IMR-90 (cell line): ENCODE measurements around the gene GAS7. TPM values are rescaled to one million over a fixed set of nuclear protein-coding genes. Genes with fewer than 3 reads are reported as not detected.

Source experiments
- ATAC-seq: fragments of 200-7000 bp; cut with Tn5 transposase; 2 replicates; pipeline ENCODE4 v1.9.1; 2020; ENCODE audit warnings: low read depth, mild to moderate bottlenecking, moderate library complexity
- BruUV-seq: library from RNA; stranded (reverse); fragments of 400-500 nt; replicated peaks from 2 replicates; lab custom pipeline; 2021; lab: Mats Ljungman, UMichigan
- CTCF ChIA-PET: fragments of 300-600 bp; formaldehyde crosslinking; extraction: SDS; loops from one replicate; lab custom pipeline; 2021; ENCODE audit warnings: antibody characterized with exemption; lab: Yijun Ruan, JAX
- POLR2A ChIA-PET: fragments of 300-600 bp; sonication (Branson Sonifier 250); formaldehyde crosslinking; loops from one replicate; lab custom pipeline; 2022; ENCODE audit warnings: antibody characterized with exemption; ENCODE audit not compliant: unreplicated experiment; lab: Charles Lee
- DNase-seq: peaks from one replicate; pipeline ENCODE4 v3.0.0; 2013
- H2AFZ ChIP-seq: replicated peaks from 2 replicates; pipeline ENCODE3; 2013; ENCODE audit warnings: low read length, mild to moderate bottlenecking; ENCODE audit not compliant: poor library complexity
- H2AK5ac ChIP-seq: 2 replicates; pipeline ENCODE4 v1.6.1; 2013; ENCODE audit warnings: low read depth, low read length, inconsistent platforms
- H2AK9ac ChIP-seq: replicated peaks from 2 replicates; pipeline ENCODE3; 2013; ENCODE audit warnings: mild to moderate bottlenecking, low read depth, low read length, moderate library complexity; ENCODE audit not compliant: poor library complexity
- H2BK120ac ChIP-seq: 2 replicates; pipeline ENCODE4 v1.6.1; 2013; ENCODE audit warnings: low read depth, low read length, inconsistent platforms
- H2BK15ac ChIP-seq: 3 replicates; pipeline ENCODE4 v1.6.1; 2013; ENCODE audit warnings: low read depth, low read length, inconsistent platforms
- H2BK20ac ChIP-seq: 2 replicates; pipeline ENCODE4 v1.6.1; 2013; ENCODE audit warnings: low read depth, mild to moderate bottlenecking, inconsistent platforms, low read length, moderate library complexity
- H2BK5ac ChIP-seq: 2 replicates; pipeline ENCODE4 v1.6.1; 2013; ENCODE audit warnings: mild to moderate bottlenecking, low read depth, low read length, inconsistent platforms; ENCODE audit not compliant: poor library complexity, severe bottlenecking
- H3K14ac ChIP-seq: replicated peaks from 2 replicates; pipeline ENCODE4 v1.6.1; 2013; ENCODE audit warnings: low read depth, low read length, inconsistent platforms
- H3K18ac ChIP-seq: 2 replicates; pipeline ENCODE4 v1.6.1; 2013; ENCODE audit warnings: low read depth, low read length, control low read depth
- H3K23ac ChIP-seq: 2 replicates; pipeline ENCODE4 v1.6.1; 2013; ENCODE audit warnings: low read depth, low read length, inconsistent platforms
- H3K27ac ChIP-seq: 2 replicates; pipeline ENCODE4 v1.5.1; 2013; ENCODE audit warnings: mild to moderate bottlenecking, control low read depth, low read length; ENCODE audit not compliant: insufficient read depth
- H3K27me3 ChIP-seq: 2 replicates; pipeline ENCODE4 v1.6.1; 2013; ENCODE audit warnings: low read length; ENCODE audit not compliant: control insufficient read depth, insufficient read depth
- H3K36me3 ChIP-seq: 2 replicates; pipeline ENCODE4 v1.6.1; 2013; ENCODE audit warnings: low read length, mixed read lengths; ENCODE audit not compliant: control insufficient read depth, insufficient read depth
- H3K4ac ChIP-seq: 2 replicates; pipeline ENCODE4 v1.6.1; 2013; ENCODE audit warnings: low read depth, low read length, inconsistent platforms
- H3K4me1 ChIP-seq: 2 replicates; pipeline ENCODE4 v1.6.1; 2013; ENCODE audit warnings: low read length, mixed read lengths; ENCODE audit not compliant: control insufficient read depth, insufficient read depth
- H3K4me2 ChIP-seq: 2 replicates; pipeline ENCODE4 v1.6.1; 2013; ENCODE audit warnings: low read depth, mild to moderate bottlenecking, control low read depth, low read length, moderate library complexity
- H3K4me3 ChIP-seq: 2 replicates; pipeline ENCODE4 v1.5.1; 2013; ENCODE audit warnings: low read depth, mild to moderate bottlenecking, control low read depth, low read length, moderate library complexity; ENCODE audit not compliant: insufficient read depth
- H3K56ac ChIP-seq: 2 replicates; pipeline ENCODE4 v1.6.1; 2013; ENCODE audit warnings: low read length, inconsistent platforms; ENCODE audit not compliant: insufficient read depth; ENCODE audit errors: extremely low read depth
- H3K79me1 ChIP-seq, 2 experiments: 2 replicates each; pipeline ENCODE4 v1.6.1; 2013; ENCODE audit warnings: low read length in 2 of 2, inconsistent platforms in 1 of 2, low read depth in 1 of 2
- H3K9ac ChIP-seq: 2 replicates; pipeline ENCODE4 v1.6.1; 2013; ENCODE audit warnings: low read depth, low read length, control low read depth
- H3K9me1 ChIP-seq: 2 replicates; pipeline ENCODE4 v1.6.1; 2013; ENCODE audit warnings: low read length, inconsistent platforms; ENCODE audit not compliant: insufficient read depth
- H3K9me3 ChIP-seq: 2 replicates; pipeline ENCODE4 v1.6.1; 2013; ENCODE audit warnings: low read length; ENCODE audit not compliant: control insufficient read depth, insufficient read depth
- H4K20me1 ChIP-seq: 2 replicates; pipeline ENCODE4 v1.6.1; 2013; ENCODE audit warnings: low read length, inconsistent platforms; ENCODE audit not compliant: insufficient read depth
- H4K5ac ChIP-seq: 2 replicates; pipeline ENCODE4 v1.6.1; 2013; ENCODE audit warnings: mild to moderate bottlenecking, low read depth, low read length, control low read depth
- H4K8ac ChIP-seq, 2 experiments: 2 replicates each; pipeline ENCODE4 v1.6.1; 2013; ENCODE audit warnings: low read depth in 2 of 2, low read length in 2 of 2, control low read depth in 1 of 2, inconsistent platforms in 1 of 2
- H4K91ac ChIP-seq: 2 replicates; pipeline ENCODE4 v1.6.1; 2013; ENCODE audit warnings: low read depth, low read length, inconsistent platforms; ENCODE audit not compliant: insufficient read depth
- BHLHE40 ChIP-seq: fragments of 150-350 bp; IDR thresholded peaks from 2 replicates; pipeline ENCODE4 v1.6.1; 2016; ENCODE audit warnings: mild to moderate bottlenecking, low read depth, low read length
- CEBPB ChIP-seq: IDR thresholded peaks from 2 replicates; pipeline ENCODE4 v1.6.1; 2012; ENCODE audit warnings: low read depth, low read length, improper control_type of control experiment
- CHD1 ChIP-seq: IDR thresholded peaks from 2 replicates; pipeline ENCODE4 v1.6.1; 2012; ENCODE audit warnings: low read depth, low read length, improper control_type of control experiment
- CTCF ChIP-seq: conservative IDR thresholded peaks from 2 replicates; pipeline ENCODE4 v1.5.1; 2012; ENCODE audit warnings: mild to moderate bottlenecking, low read depth, low read length, improper control_type of control experiment
- ELK1 ChIP-seq: fragments of 150-350 bp; IDR thresholded peaks from 2 replicates; pipeline ENCODE4 v1.6.1; 2016; ENCODE audit warnings: low read depth, mild to moderate bottlenecking, low read length, moderate library complexity, borderline replicate concordance
- FOS ChIP-seq: fragments of 150-350 bp; IDR thresholded peaks from 2 replicates; pipeline ENCODE4 v1.6.1; 2016; ENCODE audit warnings: low read depth, low read length
- MAFK ChIP-seq: IDR thresholded peaks from 2 replicates; pipeline ENCODE4 v1.6.1; 2012; ENCODE audit warnings: low read depth, low read length, improper control_type of control experiment
- MAZ ChIP-seq: IDR thresholded peaks from 2 replicates; pipeline ENCODE4 v1.6.1; 2012; ENCODE audit warnings: low read depth, mild to moderate bottlenecking, low read length, improper control_type of control experiment, moderate library complexity, borderline replicate concordance
- MXI1 ChIP-seq: IDR thresholded peaks from 2 replicates; pipeline ENCODE4 v1.6.1; 2012; ENCODE audit warnings: low read depth, mild to moderate bottlenecking, low read length, moderate library complexity, borderline replicate concordance
- NFE2L2 ChIP-seq: fragments of 150-350 bp; IDR thresholded peaks from 2 replicates; pipeline ENCODE4 v1.6.1; 2016; ENCODE audit warnings: low read depth, mild to moderate bottlenecking, low read length
- POLR2A ChIP-seq: IDR thresholded peaks from 2 replicates; pipeline ENCODE4 v1.6.1; 2012; ENCODE audit warnings: mild to moderate bottlenecking, low read depth, low read length
- RAD21 ChIP-seq: IDR thresholded peaks from 2 replicates; pipeline ENCODE4 v1.6.1; 2012; ENCODE audit warnings: low read length, improper control_type of control experiment
- RCOR1 ChIP-seq: IDR thresholded peaks from 2 replicates; pipeline ENCODE4 v1.6.1; 2012; ENCODE audit warnings: mild to moderate bottlenecking, low read length, improper control_type of control experiment; ENCODE audit not compliant: insufficient replicate concordance
- RFX5 ChIP-seq: IDR thresholded peaks from 2 replicates; pipeline ENCODE4 v1.8.0; 2012; ENCODE audit warnings: low read depth, mild to moderate bottlenecking, low read length, moderate library complexity
- SMC3 ChIP-seq: fragments of 150-350 bp; IDR thresholded peaks from 2 replicates; pipeline ENCODE4 v1.6.1; 2016; ENCODE audit warnings: low read depth, mild to moderate bottlenecking, antibody characterized with exemption, low read length, moderate library complexity
- USF2 ChIP-seq: fragments of 150-350 bp; IDR thresholded peaks from 2 replicates; pipeline ENCODE4 v1.6.1; 2017; ENCODE audit warnings: mild to moderate bottlenecking, antibody characterized with exemption, low read length, low read depth
- WGBS, 2 experiments: methylation state at CpG; one replicate each; pipeline versions ENCODE4 v1.1.5 to v1.1.7; 2013; ENCODE audit warnings: missing lambda C conversion rate in 2 of 2; ENCODE audit not compliant: insufficient read length in 1 of 2; ENCODE audit errors: extremely low coverage in 2 of 2; 5-methylcytosine and 5-hydroxymethylcytosine counted together
- dilution Hi-C: fragments of 300-500 bp; cut with HindIII; formaldehyde crosslinking; loops from one replicate; pipeline ENCODE4 v1.14.3; 2018; ENCODE audit warnings: low sequenced_read_pairs; ENCODE audit not compliant: unreplicated experiment
- in situ Hi-C: fragments of 300-500 bp; cut with MboI; formaldehyde crosslinking; loops from 3 replicates; pipeline ENCODE4 v1.14.3; 2019; ENCODE audit warnings: low sequenced_read_pairs, inconsistent platforms, mixed read lengths
- intact Hi-C: fragments of 100-400 bp; cut with micrococcal nuclease; formaldehyde crosslinking; loops from 2 replicates; pipeline ENCODE4 v1.10.0; 2022
- polyA plus RNA-seq, 3 experiments: library from polyadenylated mRNA; depleted of rRNA; stranded (reverse); fragments of >200 nt; gene quantifications; 2 replicates each; pipeline ENCODE4 v1.2.3, GENCODE V29; 2012; ENCODE audit warnings: low replicate concordance in 1 of 3
- total RNA-seq: library from RNA; depleted of rRNA; stranded (reverse); fragments of >200 nt; gene quantifications from 2 replicates; pipeline ENCODE4 v1.2.3, GENCODE V29; 2012

Gene GAS7
- total and polyA plus RNA-seq, 2 of the 4 experiments (the other 2 are of a cell fraction), result 4.6 to 5.0 TPM

- Histone ChIP-seq H3K18ac (no peak overlapping the region), H3K9me3 (no peaks in the 10 kb centered on the region), H4K8ac (no peak overlapping the region), H3K79me1 (no peaks in the 10 kb centered on the region), H2BK15ac (no peak overlapping the region), H3K36me3 (peaks cover 10% of the 10 kb centered on the region; the same call in 1 of the 2 replicates), H3K27ac (no peak overlapping the region), H2AK5ac (no peak overlapping the region), H3K4me1 (no peaks in the 10 kb centered on the region), H3K4ac (no peak overlapping the region), H4K20me1 (no peaks in the 10 kb centered on the region), H3K4me3 (no peak overlapping the region), H2BK20ac (no peak overlapping the region), H2BK5ac (no peak overlapping the region), H3K23ac (no peak overlapping the region), H4K91ac (no peak overlapping the region), H3K9ac (no peak overlapping the region), H4K5ac (no peak overlapping the region), H3K9me1 (no peaks in the 10 kb centered on the region), H2BK120ac (no peak overlapping the region), H2AFZ (no peak overlapping the region), H3K56ac (no peak overlapping the region), H3K4me2 (no peak overlapping the region), H2AK9ac (no peak overlapping the region), H3K14ac (no peak overlapping the region), H3K27me3 (no peaks in the 10 kb centered on the region)
- no TSS peak for BruUV-seq
- DNase-seq (no peak), ATAC-seq (no peak)
- ChIA-PET POLR2A (no interaction called here), CTCF (no interaction called here)
- intact Hi-C loops, result no loop called here
- in situ Hi-C loops, result no loop called here
- no CpG with 5 or more reads among the region's 7 CpGs for whole genome bisulfite sequencing, 2 experiments
- TF ChIP-seq RFX5 (no peak), USF2 (no peak), POLR2A (no peak), SMC3 (no peak), MAFK (no peak), MXI1 (no peak), MAZ (no peak), FOS (no peak), BHLHE40 (no peak), RCOR1 (no peak), CHD1 (no peak), NFE2L2 (no peak), ELK1 (no peak), RAD21 (no peak), CTCF (no peak), CEBPB (no peak)
- dilution Hi-C loops, result no loop called here
Measured at GRCh38 chr17:9944704-9945103, 253.7 kb downstream of the GAS7 start.
